Measurements from ENCODE around the gene SYT17. TPM values are rescaled to one million over a fixed set of nuclear protein-coding genes. Genes with fewer than 3 reads are reported as not detected.

SYT17 gene
- total RNA-seq, 3 donors from 2014 or later, result 1.9 to 11.9 (median 5.2) TPM

DNA sequence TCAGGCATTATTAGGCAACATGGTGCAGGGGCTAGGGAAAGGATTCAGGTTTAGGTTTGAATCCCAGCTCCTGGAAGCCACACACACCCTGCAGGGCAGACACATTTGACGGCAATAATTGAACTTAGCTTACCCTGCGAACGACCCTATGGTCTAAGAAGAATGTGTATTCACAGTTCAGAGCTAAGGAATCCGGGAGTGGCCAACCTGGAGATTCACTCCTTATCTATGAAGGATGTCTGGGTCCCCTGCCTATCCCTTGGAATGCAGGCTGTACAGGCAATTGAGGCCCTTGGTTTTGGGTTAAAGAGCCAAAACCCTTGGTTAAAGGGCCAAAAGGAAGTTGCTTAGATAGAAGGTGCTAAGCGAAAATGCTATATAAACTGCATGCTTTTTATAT is 2.9 kb upstream of the SYT17 start:
- TF ChIP-seq, protein P1, sequence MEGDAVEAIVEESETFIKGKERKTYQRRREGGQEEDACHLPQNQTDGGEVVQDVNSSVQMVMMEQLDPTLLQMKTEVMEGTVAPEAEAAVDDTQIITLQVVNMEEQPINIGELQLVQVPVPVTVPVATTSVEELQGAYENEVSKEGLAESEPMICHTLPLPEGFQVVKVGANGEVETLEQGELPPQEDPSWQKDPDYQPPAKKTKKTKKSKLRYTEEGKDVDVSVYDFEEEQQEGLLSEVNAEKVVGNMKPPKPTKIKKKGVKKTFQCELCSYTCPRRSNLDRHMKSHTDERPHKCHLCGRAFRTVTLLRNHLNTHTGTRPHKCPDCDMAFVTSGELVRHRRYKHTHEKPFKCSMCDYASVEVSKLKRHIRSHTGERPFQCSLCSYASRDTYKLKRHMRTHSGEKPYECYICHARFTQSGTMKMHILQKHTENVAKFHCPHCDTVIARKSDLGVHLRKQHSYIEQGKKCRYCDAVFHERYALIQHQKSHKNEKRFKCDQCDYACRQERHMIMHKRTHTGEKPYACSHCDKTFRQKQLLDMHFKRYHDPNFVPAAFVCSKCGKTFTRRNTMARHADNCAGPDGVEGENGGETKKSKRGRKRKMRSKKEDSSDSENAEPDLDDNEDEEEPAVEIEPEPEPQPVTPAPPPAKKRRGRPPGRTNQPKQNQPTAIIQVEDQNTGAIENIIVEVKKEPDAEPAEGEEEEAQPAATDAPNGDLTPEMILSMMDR (IDR thresholded peaks at IDR 0.05), result no peak
- intact Hi-C loops (cut with DNase I; ENCODE audit: low total_unique reads), result no loop called here
- no peaks in the 10 kb centered on the region for H3K9me3 ChIP-seq

GRCh38 chr16:19166500-19166899 is 1.5 kb upstream of the SYT17 start:
- TF ChIP-seq POLR2A (IDR thresholded peaks at IDR 0.05) (no peak), POLR2AphosphoS5 (IDR thresholded peaks at IDR 0.05) (no peak)
- TF ChIP-seq, protein P1 (IDR thresholded peaks at IDR 0.05), result no peak
- intact Hi-C loops (cut with DNase I; ENCODE audit: low total_unique reads), result no loop called here

More for the DNA sequence above, 2.9 kb upstream of the SYT17 start:
- H3K27me3 ChIP-seq, result no peaks in the 10 kb centered on the region
- DNase-seq (ENCODE audit: low spot score in 2 of 2), result no peak
- H3K4me1 ChIP-seq, result no peaks in the 10 kb centered on the region
- H3K36me3 ChIP-seq, result no peaks in the 10 kb centered on the region
- H3K27ac ChIP-seq, result no peak overlapping the region
- H3K4me3 ChIP-seq, result no peak overlapping the region

GRCh38 chr16:19168371-19169081 is 486 bp downstream of the SYT17 start:
- Histone ChIP-seq H3K27me3 (no peaks in the 10 kb centered on the region), H3K36me3 (no peaks in the 10 kb centered on the region), H3K9me3 (no peaks in the 10 kb centered on the region), H3K27ac (peak overlapping the region; percentile 53 to 69), H3K4me3 (peak overlapping the region; percentile 32 to 81 (median 64)), H3K4me1 (no peaks in the 10 kb centered on the region)
- intact Hi-C loops (cut with DNase I; ENCODE audit: low total_unique reads), result no loop called here
- DNase-seq (ENCODE audit: low spot score in 2 of 2), result no peak
- TF ChIP-seq, protein P1 (IDR thresholded peaks at IDR 0.05), result no peak
- TF ChIP-seq POLR2AphosphoS5 (IDR thresholded peaks at IDR 0.05) (no peak), POLR2A (IDR thresholded peaks at IDR 0.05) (no peak)

More at GRCh38 chr16:19166500-19166899, 1.5 kb upstream of the SYT17 start:
- Histone ChIP-seq H3K27me3 (no peaks in the 10 kb centered on the region), H3K4me1 (no peaks in the 10 kb centered on the region), H3K27ac (no peak overlapping the region), H3K4me3 (no peak overlapping the region), H3K36me3 (no peaks in the 10 kb centered on the region), H3K9me3 (no peaks in the 10 kb centered on the region)
- DNase-seq (ENCODE audit: low spot score in 2 of 2), result no peak

- no peak for DNase-seq (ENCODE audit: low spot score in 2 of 2)
- intact Hi-C loops (cut with DNase I; ENCODE audit: low total_unique reads), result no loop called here
- H3K4me1 ChIP-seq, result no peaks in the 10 kb centered on the region
- no peaks in the 10 kb centered on the region for H3K27me3 ChIP-seq
- peak overlapping the region; percentile 32 to 81 (median 64) for H3K4me3 ChIP-seq
- no peaks in the 10 kb centered on the region for H3K9me3 ChIP-seq
- H3K36me3 ChIP-seq, result no peaks in the 10 kb centered on the region
- H3K27ac ChIP-seq, result peak overlapping the region in 1 of 2 donors; percentile 53
- TF ChIP-seq POLR2A (IDR thresholded peaks at IDR 0.05) (no peak), POLR2AphosphoS5 (IDR thresholded peaks at IDR 0.05) (no peak)
- TF ChIP-seq, protein P1 (IDR thresholded peaks at IDR 0.05), result no peak
These were observed 1.1 kb downstream of the SYT17 start for GRCh38 chr16:19169082-19169639.

DNA sequence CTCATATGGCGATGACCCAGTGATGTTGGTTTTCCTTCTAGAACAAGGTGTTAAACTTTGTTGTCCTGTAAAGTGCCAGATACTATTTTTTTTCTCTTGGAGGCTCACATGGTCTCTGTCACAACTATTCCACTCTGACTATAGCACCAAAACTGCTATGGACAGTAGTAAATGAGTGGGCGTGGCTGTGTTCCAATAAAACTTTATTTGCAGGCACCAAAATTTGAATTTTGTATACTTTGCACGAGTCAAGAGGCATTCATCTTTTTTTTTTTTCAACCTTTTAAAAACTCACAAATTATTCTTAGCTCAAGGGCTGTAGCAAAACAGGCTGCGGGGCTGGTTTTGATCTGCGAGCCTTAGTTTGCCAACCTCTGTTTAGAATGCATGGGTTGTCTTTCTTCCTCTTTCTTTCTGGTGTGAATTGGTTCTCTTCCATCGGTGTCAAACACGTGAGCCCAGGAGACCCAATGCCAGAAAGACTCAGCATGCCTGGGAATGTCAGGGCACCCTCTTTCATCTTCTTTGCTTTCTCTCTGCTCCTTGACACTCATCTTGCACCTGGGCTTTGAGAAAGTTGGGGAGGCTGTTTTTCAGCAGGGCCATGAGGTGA is 2.1 kb downstream of the SYT17 start:
- H3K36me3 ChIP-seq, result no peaks in the 10 kb centered on the region
- H3K27ac ChIP-seq, result no peak overlapping the region
- TF ChIP-seq POLR2AphosphoS5 (IDR thresholded peaks at IDR 0.05) (no peak), POLR2A (IDR thresholded peaks at IDR 0.05) (no peak)
- TF ChIP-seq, protein P1 (IDR thresholded peaks at IDR 0.05), result no peak
- no peaks in the 10 kb centered on the region for H3K27me3 ChIP-seq
- DNase-seq (ENCODE audit: low spot score in 2 of 2), result no peak
- intact Hi-C loops (cut with DNase I; ENCODE audit: low total_unique reads), result no loop called here
- no peaks in the 10 kb centered on the region for H3K9me3 ChIP-seq
- H3K4me3 ChIP-seq, result no peak overlapping the region
- H3K4me1 ChIP-seq, result no peaks in the 10 kb centered on the region
